WTC11 (cell line): Measurements from ENCODE around the gene GALNT15.

ENCODE experiments used
- KAT7 ChIP-seq: sonication (generic); formaldehyde crosslinking; IDR thresholded peaks from 2 replicates; pipeline ENCODE4 v1.8.1; 2023; ENCODE audit warnings: missing genetic modification reagents, mild to moderate bottlenecking, borderline replicate concordance
- OVOL2 ChIP-seq: fragments of 250-450 bp; sonication (Bioruptor Pico); IDR thresholded peaks from 2 replicates; pipeline ENCODE4 v1.9.0; 2021; ENCODE audit warnings: mild to moderate bottlenecking, borderline replicate concordance
- TEAD1 ChIP-seq: sonication (generic); formaldehyde crosslinking; IDR thresholded peaks from 2 replicates; pipeline ENCODE4 v1.8.0; 2022; ENCODE audit warnings: mild to moderate bottlenecking, missing genetic modification reagents
- ZNF121 ChIP-seq: sonication (generic); formaldehyde crosslinking; IDR thresholded peaks from 2 replicates; pipeline ENCODE4 v1.8.0; 2023; ENCODE audit warnings: missing genetic modification reagents
- TF ChIP-seq, protein P1 (sequence below): fragments of 200-600 bp; IDR thresholded peaks from 2 replicates; pipeline ENCODE4 v1.8.0; 2022; ENCODE audit warnings: antibody characterized with exemption
- TF ChIP-seq, protein P2 (sequence below): sonication (generic); formaldehyde crosslinking; IDR thresholded peaks from 2 replicates; pipeline ENCODE4 v1.8.1; 2023; ENCODE audit warnings: mild to moderate bottlenecking, missing genetic modification reagents, borderline replicate concordance
- TF ChIP-seq, protein P3 (sequence below): sonication (generic); formaldehyde crosslinking; IDR thresholded peaks from 2 replicates; pipeline ENCODE4 v1.8.0; 2022; ENCODE audit warnings: mild to moderate bottlenecking, missing genetic modification reagents
- TF ChIP-seq, protein P4 (sequence below): sonication (generic); formaldehyde crosslinking; IDR thresholded peaks from 2 replicates; pipeline ENCODE4 v1.8.0; 2022; ENCODE audit warnings: mild to moderate bottlenecking, missing genetic modification reagents

DNA sequence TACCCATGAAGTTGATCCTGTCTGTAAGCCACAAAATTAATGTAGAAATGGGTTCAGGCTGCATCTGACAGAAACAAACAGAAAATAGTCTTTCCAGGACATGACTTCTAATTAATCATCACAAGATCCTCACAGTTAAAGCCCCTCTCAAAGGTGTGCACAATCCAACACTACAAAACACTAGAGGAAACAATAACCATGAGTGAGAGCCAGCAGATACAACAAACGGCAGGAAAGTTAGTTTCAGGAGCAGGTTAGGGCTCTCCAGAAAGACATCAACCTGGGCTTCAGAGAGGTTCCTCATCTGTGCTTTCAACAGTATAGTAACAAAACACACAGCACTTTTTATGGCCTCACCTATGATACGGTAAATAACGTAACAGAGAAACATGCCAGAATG is 47.5 kb downstream of the GALNT15 start:
- TF ChIP-seq TEAD1 (CRISPR knock-in tag) (no peak), OVOL2 (no peak), ZNF121 (CRISPR knock-in tag) (no peak), KAT7 (no peak)
- TF ChIP-seq, protein P1, sequence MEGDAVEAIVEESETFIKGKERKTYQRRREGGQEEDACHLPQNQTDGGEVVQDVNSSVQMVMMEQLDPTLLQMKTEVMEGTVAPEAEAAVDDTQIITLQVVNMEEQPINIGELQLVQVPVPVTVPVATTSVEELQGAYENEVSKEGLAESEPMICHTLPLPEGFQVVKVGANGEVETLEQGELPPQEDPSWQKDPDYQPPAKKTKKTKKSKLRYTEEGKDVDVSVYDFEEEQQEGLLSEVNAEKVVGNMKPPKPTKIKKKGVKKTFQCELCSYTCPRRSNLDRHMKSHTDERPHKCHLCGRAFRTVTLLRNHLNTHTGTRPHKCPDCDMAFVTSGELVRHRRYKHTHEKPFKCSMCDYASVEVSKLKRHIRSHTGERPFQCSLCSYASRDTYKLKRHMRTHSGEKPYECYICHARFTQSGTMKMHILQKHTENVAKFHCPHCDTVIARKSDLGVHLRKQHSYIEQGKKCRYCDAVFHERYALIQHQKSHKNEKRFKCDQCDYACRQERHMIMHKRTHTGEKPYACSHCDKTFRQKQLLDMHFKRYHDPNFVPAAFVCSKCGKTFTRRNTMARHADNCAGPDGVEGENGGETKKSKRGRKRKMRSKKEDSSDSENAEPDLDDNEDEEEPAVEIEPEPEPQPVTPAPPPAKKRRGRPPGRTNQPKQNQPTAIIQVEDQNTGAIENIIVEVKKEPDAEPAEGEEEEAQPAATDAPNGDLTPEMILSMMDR, result no peak
- TF ChIP-seq, protein P2, sequence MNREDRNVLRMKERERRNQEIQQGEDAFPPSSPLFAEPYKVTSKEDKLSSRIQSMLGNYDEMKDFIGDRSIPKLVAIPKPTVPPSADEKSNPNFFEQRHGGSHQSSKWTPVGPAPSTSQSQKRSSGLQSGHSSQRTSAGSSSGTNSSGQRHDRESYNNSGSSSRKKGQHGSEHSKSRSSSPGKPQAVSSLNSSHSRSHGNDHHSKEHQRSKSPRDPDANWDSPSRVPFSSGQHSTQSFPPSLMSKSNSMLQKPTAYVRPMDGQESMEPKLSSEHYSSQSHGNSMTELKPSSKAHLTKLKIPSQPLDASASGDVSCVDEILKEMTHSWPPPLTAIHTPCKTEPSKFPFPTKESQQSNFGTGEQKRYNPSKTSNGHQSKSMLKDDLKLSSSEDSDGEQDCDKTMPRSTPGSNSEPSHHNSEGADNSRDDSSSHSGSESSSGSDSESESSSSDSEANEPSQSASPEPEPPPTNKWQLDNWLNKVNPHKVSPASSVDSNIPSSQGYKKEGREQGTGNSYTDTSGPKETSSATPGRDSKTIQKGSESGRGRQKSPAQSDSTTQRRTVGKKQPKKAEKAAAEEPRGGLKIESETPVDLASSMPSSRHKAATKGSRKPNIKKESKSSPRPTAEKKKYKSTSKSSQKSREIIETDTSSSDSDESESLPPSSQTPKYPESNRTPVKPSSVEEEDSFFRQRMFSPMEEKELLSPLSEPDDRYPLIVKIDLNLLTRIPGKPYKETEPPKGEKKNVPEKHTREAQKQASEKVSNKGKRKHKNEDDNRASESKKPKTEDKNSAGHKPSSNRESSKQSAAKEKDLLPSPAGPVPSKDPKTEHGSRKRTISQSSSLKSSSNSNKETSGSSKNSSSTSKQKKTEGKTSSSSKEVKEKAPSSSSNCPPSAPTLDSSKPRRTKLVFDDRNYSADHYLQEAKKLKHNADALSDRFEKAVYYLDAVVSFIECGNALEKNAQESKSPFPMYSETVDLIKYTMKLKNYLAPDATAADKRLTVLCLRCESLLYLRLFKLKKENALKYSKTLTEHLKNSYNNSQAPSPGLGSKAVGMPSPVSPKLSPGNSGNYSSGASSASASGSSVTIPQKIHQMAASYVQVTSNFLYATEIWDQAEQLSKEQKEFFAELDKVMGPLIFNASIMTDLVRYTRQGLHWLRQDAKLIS, result no peak
- TF ChIP-seq, protein P3, sequence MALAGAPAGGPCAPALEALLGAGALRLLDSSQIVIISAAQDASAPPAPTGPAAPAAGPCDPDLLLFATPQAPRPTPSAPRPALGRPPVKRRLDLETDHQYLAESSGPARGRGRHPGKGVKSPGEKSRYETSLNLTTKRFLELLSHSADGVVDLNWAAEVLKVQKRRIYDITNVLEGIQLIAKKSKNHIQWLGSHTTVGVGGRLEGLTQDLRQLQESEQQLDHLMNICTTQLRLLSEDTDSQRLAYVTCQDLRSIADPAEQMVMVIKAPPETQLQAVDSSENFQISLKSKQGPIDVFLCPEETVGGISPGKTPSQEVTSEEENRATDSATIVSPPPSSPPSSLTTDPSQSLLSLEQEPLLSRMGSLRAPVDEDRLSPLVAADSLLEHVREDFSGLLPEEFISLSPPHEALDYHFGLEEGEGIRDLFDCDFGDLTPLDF, result no peak
- TF ChIP-seq, protein P4, sequence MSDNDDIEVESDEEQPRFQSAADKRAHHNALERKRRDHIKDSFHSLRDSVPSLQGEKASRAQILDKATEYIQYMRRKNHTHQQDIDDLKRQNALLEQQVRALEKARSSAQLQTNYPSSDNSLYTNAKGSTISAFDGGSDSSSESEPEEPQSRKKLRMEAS (CRISPR knock-in tag), result no peak
